IMR-90 (cell line): ENCODE measurements around the gene KIF18B. TPM values are rescaled to one million over a fixed set of nuclear protein-coding genes. Genes with fewer than 3 reads are reported as not detected.

Source experiments
- ATAC-seq: fragments of 200-7000 bp; cut with Tn5 transposase; 2 replicates; pipeline ENCODE4 v1.9.1; 2020; ENCODE audit warnings: low read depth, mild to moderate bottlenecking, moderate library complexity
- BruUV-seq: library from RNA; stranded (reverse); fragments of 400-500 nt; replicated peaks from 2 replicates; lab custom pipeline; 2021; lab: Mats Ljungman, UMichigan
- CTCF ChIA-PET: fragments of 300-600 bp; formaldehyde crosslinking; extraction: SDS; loops from one replicate; lab custom pipeline; 2021; ENCODE audit warnings: antibody characterized with exemption; lab: Yijun Ruan, JAX
- POLR2A ChIA-PET: fragments of 300-600 bp; sonication (Branson Sonifier 250); formaldehyde crosslinking; loops from one replicate; lab custom pipeline; 2022; ENCODE audit warnings: antibody characterized with exemption; ENCODE audit not compliant: unreplicated experiment; lab: Charles Lee
- DNase-seq: peaks from one replicate; pipeline ENCODE4 v3.0.0; 2013
- H2AFZ ChIP-seq: replicated peaks from 2 replicates; pipeline ENCODE3; 2013; ENCODE audit warnings: low read length, mild to moderate bottlenecking; ENCODE audit not compliant: poor library complexity
- H2AK5ac ChIP-seq: 2 replicates; pipeline ENCODE4 v1.6.1; 2013; ENCODE audit warnings: low read depth, low read length, inconsistent platforms
- H2AK9ac ChIP-seq: replicated peaks from 2 replicates; pipeline ENCODE3; 2013; ENCODE audit warnings: mild to moderate bottlenecking, low read depth, low read length, moderate library complexity; ENCODE audit not compliant: poor library complexity
- H2BK120ac ChIP-seq: 2 replicates; pipeline ENCODE4 v1.6.1; 2013; ENCODE audit warnings: low read depth, low read length, inconsistent platforms
- H2BK15ac ChIP-seq: 3 replicates; pipeline ENCODE4 v1.6.1; 2013; ENCODE audit warnings: low read depth, low read length, inconsistent platforms
- H2BK20ac ChIP-seq: 2 replicates; pipeline ENCODE4 v1.6.1; 2013; ENCODE audit warnings: low read depth, mild to moderate bottlenecking, inconsistent platforms, low read length, moderate library complexity
- H2BK5ac ChIP-seq: 2 replicates; pipeline ENCODE4 v1.6.1; 2013; ENCODE audit warnings: mild to moderate bottlenecking, low read depth, low read length, inconsistent platforms; ENCODE audit not compliant: poor library complexity, severe bottlenecking
- H3K14ac ChIP-seq: replicated peaks from 2 replicates; pipeline ENCODE4 v1.6.1; 2013; ENCODE audit warnings: low read depth, low read length, inconsistent platforms
- H3K18ac ChIP-seq: 2 replicates; pipeline ENCODE4 v1.6.1; 2013; ENCODE audit warnings: low read depth, low read length, control low read depth
- H3K23ac ChIP-seq: 2 replicates; pipeline ENCODE4 v1.6.1; 2013; ENCODE audit warnings: low read depth, low read length, inconsistent platforms
- H3K27ac ChIP-seq: 2 replicates; pipeline ENCODE4 v1.5.1; 2013; ENCODE audit warnings: mild to moderate bottlenecking, control low read depth, low read length; ENCODE audit not compliant: insufficient read depth
- H3K27me3 ChIP-seq: 2 replicates; pipeline ENCODE4 v1.6.1; 2013; ENCODE audit warnings: low read length; ENCODE audit not compliant: control insufficient read depth, insufficient read depth
- H3K36me3 ChIP-seq: 2 replicates; pipeline ENCODE4 v1.6.1; 2013; ENCODE audit warnings: low read length, mixed read lengths; ENCODE audit not compliant: control insufficient read depth, insufficient read depth
- H3K4ac ChIP-seq: 2 replicates; pipeline ENCODE4 v1.6.1; 2013; ENCODE audit warnings: low read depth, low read length, inconsistent platforms
- H3K4me1 ChIP-seq: 2 replicates; pipeline ENCODE4 v1.6.1; 2013; ENCODE audit warnings: low read length, mixed read lengths; ENCODE audit not compliant: control insufficient read depth, insufficient read depth
- H3K4me2 ChIP-seq: 2 replicates; pipeline ENCODE4 v1.6.1; 2013; ENCODE audit warnings: low read depth, mild to moderate bottlenecking, control low read depth, low read length, moderate library complexity
- H3K4me3 ChIP-seq: 2 replicates; pipeline ENCODE4 v1.5.1; 2013; ENCODE audit warnings: low read depth, mild to moderate bottlenecking, control low read depth, low read length, moderate library complexity; ENCODE audit not compliant: insufficient read depth
- H3K56ac ChIP-seq: 2 replicates; pipeline ENCODE4 v1.6.1; 2013; ENCODE audit warnings: low read length, inconsistent platforms; ENCODE audit not compliant: insufficient read depth; ENCODE audit errors: extremely low read depth
- H3K79me1 ChIP-seq, 2 experiments: 2 replicates each; pipeline ENCODE4 v1.6.1; 2013; ENCODE audit warnings: low read length in 2 of 2, inconsistent platforms in 1 of 2, low read depth in 1 of 2
- H3K9ac ChIP-seq: 2 replicates; pipeline ENCODE4 v1.6.1; 2013; ENCODE audit warnings: low read depth, low read length, control low read depth
- H3K9me1 ChIP-seq: 2 replicates; pipeline ENCODE4 v1.6.1; 2013; ENCODE audit warnings: low read length, inconsistent platforms; ENCODE audit not compliant: insufficient read depth
- H3K9me3 ChIP-seq: 2 replicates; pipeline ENCODE4 v1.6.1; 2013; ENCODE audit warnings: low read length; ENCODE audit not compliant: control insufficient read depth, insufficient read depth
- H4K20me1 ChIP-seq: 2 replicates; pipeline ENCODE4 v1.6.1; 2013; ENCODE audit warnings: low read length, inconsistent platforms; ENCODE audit not compliant: insufficient read depth
- H4K5ac ChIP-seq: 2 replicates; pipeline ENCODE4 v1.6.1; 2013; ENCODE audit warnings: mild to moderate bottlenecking, low read depth, low read length, control low read depth
- H4K8ac ChIP-seq, 2 experiments: 2 replicates each; pipeline ENCODE4 v1.6.1; 2013; ENCODE audit warnings: low read depth in 2 of 2, low read length in 2 of 2, control low read depth in 1 of 2, inconsistent platforms in 1 of 2
- H4K91ac ChIP-seq: 2 replicates; pipeline ENCODE4 v1.6.1; 2013; ENCODE audit warnings: low read depth, low read length, inconsistent platforms; ENCODE audit not compliant: insufficient read depth
- FOS ChIP-seq: fragments of 150-350 bp; IDR thresholded peaks from 2 replicates; pipeline ENCODE4 v1.6.1; 2016; ENCODE audit warnings: low read depth, low read length
- MAFK ChIP-seq: IDR thresholded peaks from 2 replicates; pipeline ENCODE4 v1.6.1; 2012; ENCODE audit warnings: low read depth, low read length, improper control_type of control experiment
- MAZ ChIP-seq: IDR thresholded peaks from 2 replicates; pipeline ENCODE4 v1.6.1; 2012; ENCODE audit warnings: low read depth, mild to moderate bottlenecking, low read length, improper control_type of control experiment, moderate library complexity, borderline replicate concordance
- SMC3 ChIP-seq: fragments of 150-350 bp; IDR thresholded peaks from 2 replicates; pipeline ENCODE4 v1.6.1; 2016; ENCODE audit warnings: low read depth, mild to moderate bottlenecking, antibody characterized with exemption, low read length, moderate library complexity
- WGBS, 2 experiments: methylation state at CpG; one replicate each; pipeline versions ENCODE4 v1.1.5 to v1.1.7; 2013; ENCODE audit warnings: missing lambda C conversion rate in 2 of 2; ENCODE audit not compliant: insufficient read length in 1 of 2; ENCODE audit errors: extremely low coverage in 2 of 2; 5-methylcytosine and 5-hydroxymethylcytosine counted together
- dilution Hi-C: fragments of 300-500 bp; cut with HindIII; formaldehyde crosslinking; loops from one replicate; pipeline ENCODE4 v1.14.3; 2018; ENCODE audit warnings: low sequenced_read_pairs; ENCODE audit not compliant: unreplicated experiment
- in situ Hi-C: fragments of 300-500 bp; cut with MboI; formaldehyde crosslinking; loops from 3 replicates; pipeline ENCODE4 v1.14.3; 2019; ENCODE audit warnings: low sequenced_read_pairs, inconsistent platforms, mixed read lengths
- intact Hi-C: fragments of 100-400 bp; cut with micrococcal nuclease; formaldehyde crosslinking; loops from 2 replicates; pipeline ENCODE4 v1.10.0; 2022
- polyA plus RNA-seq, 3 experiments: library from polyadenylated mRNA; depleted of rRNA; stranded (reverse); fragments of >200 nt; gene quantifications; 2 replicates each; pipeline ENCODE4 v1.2.3, GENCODE V29; 2012; ENCODE audit warnings: low replicate concordance in 1 of 3
- total RNA-seq: library from RNA; depleted of rRNA; stranded (reverse); fragments of >200 nt; gene quantifications from 2 replicates; pipeline ENCODE4 v1.2.3, GENCODE V29; 2012

Gene KIF18B
- total and polyA plus RNA-seq, 2 of the 4 experiments (the other 2 are of a cell fraction) = 1.3 to 16.0 TPM

DNA sequence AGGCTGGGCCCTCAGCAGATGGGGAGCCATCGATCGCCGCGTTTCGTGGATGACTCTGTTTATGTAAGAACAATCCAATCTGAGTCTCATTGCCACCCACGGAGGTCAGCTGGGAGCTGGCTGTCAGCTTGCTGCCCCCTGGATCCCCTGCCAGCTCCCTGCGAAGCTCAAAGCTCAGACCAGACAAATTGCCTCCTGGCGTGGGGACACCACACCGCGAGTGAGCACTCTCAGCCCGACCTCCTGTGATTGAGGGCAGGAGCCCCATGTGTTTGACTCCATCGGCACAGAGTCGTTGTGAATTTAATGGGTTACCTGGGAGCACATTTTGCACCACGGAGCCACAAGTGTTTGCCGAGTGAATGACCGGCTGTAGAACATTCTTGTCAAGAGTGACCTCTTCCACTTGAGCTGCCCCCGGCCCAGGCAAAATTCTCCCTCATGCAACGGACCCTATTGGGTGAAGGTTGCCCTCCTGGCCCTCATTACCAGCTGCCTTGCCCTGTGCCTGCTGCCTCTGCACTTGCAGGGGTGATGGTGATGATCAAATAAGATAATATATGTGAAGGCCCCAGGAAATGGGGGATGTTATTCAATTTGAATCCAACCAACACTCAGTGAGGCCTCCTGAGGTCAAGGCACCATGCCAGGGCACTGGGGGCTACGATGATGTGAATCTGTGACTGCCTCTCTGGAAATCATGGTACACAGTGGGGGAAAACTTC, 24.7 kb downstream of the KIF18B start (continued):
- no peak for TF ChIP-seq SMC3
- no peak for TF ChIP-seq MAZ
- no peak for TF ChIP-seq MAFK
- TF ChIP-seq FOS = no peak

GRCh38 chr17:44922136-44922535, 25.4 kb downstream of the KIF18B start:
- H3K4me1 ChIP-seq = peaks cover 3% of the 10 kb centered on the region; the same call in 1 of the 2 replicates
- no peak overlapping the region for H3K14ac ChIP-seq
- no peak for TF ChIP-seq MAZ
- no peak overlapping the region for H3K18ac ChIP-seq
- no TSS peak for BruUV-seq
- H3K23ac ChIP-seq = no peak overlapping the region
- peaks cover 5% of the 10 kb centered on the region; the same call in 1 of the 2 replicates for H3K27me3 ChIP-seq
- no peak overlapping the region for H4K8ac ChIP-seq
- in situ Hi-C loops (no loop called here), dilution Hi-C loops (no loop called here), intact Hi-C loops (no loop called here)
- H3K9ac ChIP-seq = no peak overlapping the region
- no peak overlapping the region for H2BK20ac ChIP-seq
- H4K20me1 ChIP-seq = no peaks in the 10 kb centered on the region
- H4K91ac ChIP-seq = no peak overlapping the region
- no peak overlapping the region for H3K4me3 ChIP-seq
- H2BK5ac ChIP-seq = no peak overlapping the region
- H3K56ac ChIP-seq = no peak overlapping the region
- CTCF ChIA-PET = interaction anchor here (6.6 kb wide), 1 partner anchor 98 kb away, joined by 62 read pairs; no protein-coding TSS in a partner anchor
- no peak for ATAC-seq
- no CpG with 5 or more reads among the region's 6 CpGs for WGBS, 2 experiments
- H3K4me2 ChIP-seq = no peak overlapping the region
- no peaks in the 10 kb centered on the region for H3K79me1 ChIP-seq
- no peak overlapping the region for H2AFZ ChIP-seq
- no peak for DNase-seq
- no peak overlapping the region for H2AK5ac ChIP-seq
- no peak overlapping the region for H2BK120ac ChIP-seq
- H3K9me3 ChIP-seq = no peaks in the 10 kb centered on the region
- H3K36me3 ChIP-seq = peaks cover 5% of the 10 kb centered on the region
- no peak overlapping the region for H4K5ac ChIP-seq
- H2AK9ac ChIP-seq = peak overlapping the region; percentile 7
- no peaks in the 10 kb centered on the region for H3K9me1 ChIP-seq
- H3K4ac ChIP-seq = no peak overlapping the region
- H3K27ac ChIP-seq = no peak overlapping the region
- H2BK15ac ChIP-seq = no peak overlapping the region
- POLR2A ChIA-PET = no interaction called here
